ENCODE data around the gene PGM2. TPM values are rescaled to one million over a fixed set of nuclear protein-coding genes. Genes with fewer than 3 reads are reported as not detected.

Gene PGM2
- polyA plus RNA-seq, 1 of the 3 experiments (the other 2 are of a cell fraction) = 12.7 TPM

GRCh38 chr4:37885496-37885895 is 59.0 kb downstream of the PGM2 start:
- H3F3A ChIP-seq (replicated peaks; ENCODE audit: insufficient read depth) = peaks cover 5% of the 10 kb centered on the region
- CTCF ChIA-PET = no interaction called here
- WGBS (ENCODE audit: low lambda C conversion rate) = 53% methylated on average over 8 of the region's 8 CpGs
- POLR2A ChIA-PET = no interaction called here
- no peak overlapping the region for H3K27ac ChIP-seq (ENCODE audit: low read depth in 2 of 2, low read length in 1 of 2)
- peak; percentile 23 for DNase-seq
- H3K4me2 ChIP-seq = no peak overlapping the region
- TF ChIP-seq NFIC (IDR thresholded peaks at IDR 0.05; ENCODE audit: borderline replicate concordance) = no peak
- TF ChIP-seq MAX (IDR thresholded peaks at IDR 0.05; ENCODE audit: low read depth) = no peak
- no peak for TF ChIP-seq SIN3A (IDR thresholded peaks at IDR 0.05; ENCODE audit: borderline replicate concordance, low read depth, low read length)
- no peak for TF ChIP-seq RCOR1 (IDR thresholded peaks at IDR 0.05; ENCODE audit: low read length)
- no peak for TF ChIP-seq GABPA (IDR thresholded peaks at IDR 0.05; ENCODE audit: low read depth)
- TF ChIP-seq CHD2 (IDR thresholded peaks at IDR 0.05; ENCODE audit: low read length, partially characterized antibody) = no peak
- TF ChIP-seq CTCF (IDR thresholded peaks at IDR 0.05) = no peak
- no peak for TF ChIP-seq FOXJ3 (CRISPR knock-in tag; IDR thresholded peaks at IDR 0.05)
- no peak for TF ChIP-seq SMC3 (IDR thresholded peaks at IDR 0.05; ENCODE audit: low read depth, low read length)
- TF ChIP-seq RAD21 (IDR thresholded peaks at IDR 0.05; ENCODE audit: low read length) = no peak
- no peak for TF ChIP-seq RFX5 (IDR thresholded peaks at IDR 0.05; ENCODE audit: low read length)
- TF ChIP-seq EP300 (IDR thresholded peaks at IDR 0.05; ENCODE audit: borderline replicate concordance in 1 of 2, low read depth in 1 of 2, low read length in 1 of 2) = no peak
- no peak for TF ChIP-seq GATA2 (CRISPR knock-in tag; IDR thresholded peaks at IDR 0.05)
- no peak for TF ChIP-seq ZBTB33 (IDR thresholded peaks at IDR 0.05; ENCODE audit: borderline replicate concordance, low read depth)
- no peak for TF ChIP-seq TEAD4 (IDR thresholded peaks at IDR 0.05; ENCODE audit: borderline replicate concordance, insufficient read depth)
- no peak for TF ChIP-seq USF1 (IDR thresholded peaks at IDR 0.05; ENCODE audit: borderline replicate concordance, low read depth)
- no peak for TF ChIP-seq EZH2phosphoT487 (IDR thresholded peaks at IDR 0.05; ENCODE audit: borderline replicate concordance, low read depth)
- no peak for TF ChIP-seq NRF1 (IDR thresholded peaks at IDR 0.05; ENCODE audit: low read depth, low read length)
- H3K4me3 ChIP-seq (ENCODE audit: low read depth in 2 of 2, low read length in 1 of 2) = no peak overlapping the region
- no peaks in the 10 kb centered on the region for H3K9me3 ChIP-seq
- no peak overlapping the region for H2AFZ ChIP-seq (ENCODE audit: low read depth)
- H4K20me1 ChIP-seq (ENCODE audit: insufficient read depth) = no peaks in the 10 kb centered on the region
- no peaks in the 10 kb centered on the region for H3K79me2 ChIP-seq (ENCODE audit: insufficient read depth)
- no peaks in the 10 kb centered on the region for H3K36me3 ChIP-seq (replicated peaks in 1 of 2; ENCODE audit: control insufficient read depth in 1 of 2, insufficient read depth in 2 of 2, low read length in 1 of 2)
- no peak overlapping the region for H3K9ac ChIP-seq
- H3K4me1 ChIP-seq (ENCODE audit: control insufficient read depth in 1 of 2, insufficient read depth in 2 of 2, low read depth in 1 of 2, low read length in 1 of 2) = peaks cover 0 to 8% of the 10 kb centered on the region in 2 experiments; a peak in 1 of 4 replicates
- peaks cover 39% of the 10 kb centered on the region for H3K27me3 ChIP-seq (ENCODE audit: insufficient read depth)
- no peaks in the 10 kb centered on the region for H3K9me2 ChIP-seq

Measured in SK-N-SH (cell line).